Common myeloid progenitor, CD34-positive (primary cell): ENCODE data around the gene SYMPK.

ENCODE experiments used
- CTCF ChIA-PET: fragments of 350-600 bp; sonication (Branson Sonifier 250); formaldehyde crosslinking; loops from one replicate; lab custom pipeline; 2021; ENCODE audit warnings: antibody characterized with exemption; lab: Charles Lee
- POLR2A ChIA-PET: fragments of 350-600 bp; sonication (Branson Sonifier 250); formaldehyde crosslinking; loops from one replicate; lab custom pipeline; 2021; ENCODE audit warnings: antibody characterized with exemption; lab: Charles Lee
- DNase-seq, 3 donors: peaks; one replicate each; pipeline versions ENCODE4 v3.0.0 to v3.0.0-alpha.2; 2013
- H3K27ac ChIP-seq, 2 experiments: 1 replicate in 1 of 2; 2 replicates in 1 of 2; pipeline ENCODE4 v1.7.0; 2013; ENCODE audit warnings: inconsistent platforms in 2 of 2, low read length in 2 of 2, mild to moderate bottlenecking in 2 of 2, low read depth in 1 of 2, moderate library complexity in 1 of 2; ENCODE audit not compliant: severe bottlenecking in 2 of 2, insufficient read depth in 1 of 2, poor library complexity in 1 of 2
- H3K27me3 ChIP-seq, 5 experiments: replicated peaks in 2 of 5; 1 replicate in 3 of 5; 2 replicates in 2 of 5; pipeline versions ENCODE4 v1.6.1 to v1.7.0; 2013; ENCODE audit warnings: low read length in 4 of 5, mild to moderate bottlenecking in 2 of 5, moderate library complexity in 2 of 5, inconsistent platforms in 1 of 5; ENCODE audit not compliant: insufficient read depth in 5 of 5, control insufficient read depth in 4 of 5
- H3K36me3 ChIP-seq, 4 experiments: 1 replicate in 2 of 4; 2 replicates in 2 of 4; pipeline versions ENCODE4 v1.6.1 to v1.7.0; 2013; ENCODE audit warnings: low read length in 3 of 4, control low read depth in 1 of 4, mild to moderate bottlenecking in 1 of 4; ENCODE audit not compliant: control insufficient read depth in 4 of 4, insufficient read depth in 4 of 4
- H3K4me1 ChIP-seq, 4 experiments: 1 replicate in 3 of 4; 2 replicates in 1 of 4; pipeline versions ENCODE4 v1.6.1 to v1.7.1; 2013; ENCODE audit warnings: low read length in 3 of 4, mild to moderate bottlenecking in 3 of 4, control low read depth in 1 of 4, inconsistent platforms in 1 of 4, moderate library complexity in 1 of 4; ENCODE audit not compliant: control insufficient read depth in 4 of 4, insufficient read depth in 4 of 4; ENCODE audit errors: control extremely low read depth in 1 of 4
- H3K4me3 ChIP-seq, 7 experiments: 1 replicate in 4 of 7; 2 replicates in 3 of 7; pipeline versions ENCODE4 v1.5.1 to v1.7.0; 2013; ENCODE audit warnings: mild to moderate bottlenecking in 7 of 7, low read length in 6 of 7, moderate library complexity in 6 of 7, inconsistent platforms in 2 of 7, low read depth in 2 of 7, control low read depth in 1 of 7; ENCODE audit not compliant: insufficient read depth in 4 of 7, control insufficient read depth in 1 of 7; ENCODE audit errors: extremely low read depth in 1 of 7
- H3K9me3 ChIP-seq, 5 experiments: 1 replicate in 4 of 5; 2 replicates in 1 of 5; pipeline versions ENCODE4 v1.6.1 to v1.7.1; 2013; ENCODE audit warnings: low read length in 4 of 5, mild to moderate bottlenecking in 2 of 5, inconsistent platforms in 1 of 5, low read depth in 1 of 5, moderate library complexity in 1 of 5; ENCODE audit not compliant: control insufficient read depth in 4 of 5, insufficient read depth in 2 of 5; ENCODE audit errors: control extremely low read depth in 1 of 5
- WGBS: methylation state at CpG from one replicate; pipeline ENCODE4 v1.1.5; 2013; ENCODE audit not compliant: insufficient coverage; 5-methylcytosine and 5-hydroxymethylcytosine counted together

The SYMPK gene

DNA sequence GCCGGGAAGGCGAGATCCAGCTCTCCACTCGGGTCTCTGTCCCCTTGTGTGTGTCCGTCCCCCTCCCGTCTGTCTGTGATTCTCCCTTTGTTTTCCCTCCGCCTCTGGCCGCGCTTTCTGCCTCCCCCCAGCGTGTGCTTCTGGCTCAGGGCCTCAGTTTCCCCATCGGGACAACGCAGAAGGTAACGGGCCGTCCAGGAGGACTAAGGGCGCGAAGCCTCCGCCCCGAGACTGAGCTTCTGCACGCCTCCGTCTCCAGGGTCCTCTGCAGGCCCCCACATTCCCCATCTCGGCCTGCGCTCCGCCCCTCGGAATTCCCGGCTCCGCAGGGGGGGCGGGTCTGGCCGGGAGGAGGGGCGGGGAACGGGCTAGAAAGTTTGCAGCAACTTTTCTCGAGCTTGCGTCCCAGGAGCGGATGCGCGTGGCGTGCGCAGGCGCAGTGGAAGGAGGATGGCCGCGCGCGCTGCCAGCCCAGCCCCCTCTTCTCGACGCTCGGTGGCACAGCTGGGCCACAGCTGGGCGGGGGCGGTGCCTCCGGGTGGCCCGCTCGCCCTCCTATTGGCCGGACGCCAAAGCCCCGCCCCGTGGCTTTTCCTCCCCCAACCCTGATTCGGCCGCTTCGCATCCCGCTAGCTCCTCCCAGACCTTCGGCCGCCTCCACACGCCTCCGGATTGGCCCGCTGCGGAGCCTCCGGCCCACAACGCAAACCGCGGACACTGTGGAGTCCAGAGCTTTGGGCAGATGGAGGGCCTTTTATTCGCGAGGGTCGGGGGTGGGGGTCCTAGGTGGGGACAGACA, 93.8 kb downstream of the SYMPK start, which contains the start of gene SIX5:
SIX5 (minus strand) TSS at position 269 of the 799 bp plus-strand sequence. CDS start 408 bp downstream, outside the sequence.
- H3K9me3 ChIP-seq = no peaks in the 10 kb centered on the region
- CTCF ChIA-PET = interaction anchor here (0.6 to 10.6 kb wide), 17 partner anchors 9 to 586 kb away, joined by 3 to 138 read pairs (median 4); partner anchors contain the start of genes DMWD, IRF2BP1 and RSPH6A
- peak; percentile 90 to 95 (median 93) for DNase-seq
- POLR2A ChIA-PET = interaction anchor here (0.6 to 2.4 kb wide), 8 partner anchors 12 to 100 kb away, joined by 3 to 13 read pairs (median 4); partner anchors contain the start of genes FBXO46, FOXA3 and QPCTL
- H3K27me3 ChIP-seq = peaks cover 0 to 66% (median 23%) of the 10 kb centered on the region in 5 experiments
- peak within 1 kb of the TSS in 1 of 2 experiments; percentile 68 for H3K27ac ChIP-seq
- H3K4me3 ChIP-seq = peak within 1 kb of the TSS; percentile 28 to 85 (median 58)
- H3K4me1 ChIP-seq = peaks cover 0 to 39% (median 33%) of the 10 kb centered on the region in 4 experiments
- WGBS = under 1% methylated on average over 58 of the region's 70 CpGs
- H3K36me3 ChIP-seq = no peaks in the 10 kb centered on the region

DNA sequence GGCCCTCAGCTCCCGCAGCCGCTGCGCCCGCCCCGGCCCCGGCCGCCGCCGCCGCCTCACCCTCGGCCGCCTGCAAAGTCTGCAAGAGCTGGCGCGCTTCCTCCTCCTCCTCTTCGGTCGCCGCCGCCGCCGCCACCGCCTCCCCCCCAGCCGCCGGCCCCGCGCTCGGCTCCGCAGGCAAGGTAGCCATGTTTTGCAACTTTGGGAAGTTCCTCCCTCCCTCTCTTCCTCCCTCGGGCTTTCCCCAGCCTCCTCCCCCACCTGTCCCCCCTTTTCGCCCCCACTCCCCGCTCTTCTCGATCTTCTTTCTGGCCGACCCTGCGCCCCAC, 94.3 kb downstream of the SYMPK start:
- peak overlapping the region; percentile 28 to 85 (median 58) for H3K4me3 ChIP-seq
- H3K36me3 ChIP-seq = no peaks in the 10 kb centered on the region
- ChIA-PET POLR2A (interaction anchor here (1.2 to 2.4 kb wide), 3 partner anchors 13 to 51 kb away, joined by 3 to 13 read pairs (median 4); no protein-coding TSS in a partner anchor), CTCF (interaction anchor here (0.8 to 10.6 kb wide), 10 partner anchors 8 to 117 kb away, joined by 3 to 138 read pairs (median 4); partner anchors contain the start of genes DMWD, IRF2BP1 and RSPH6A)
- H3K27ac ChIP-seq = peak overlapping the region in 1 of 2 experiments; percentile 68
- H3K4me1 ChIP-seq = peaks cover 0 to 39% (median 33%) of the 10 kb centered on the region in 4 experiments
- DNase-seq = peak in 1 of 3 donors; percentile 34
- no peaks in the 10 kb centered on the region for H3K9me3 ChIP-seq
- WGBS = under 1% methylated on average over 27 of the region's 33 CpGs
- H3K27me3 ChIP-seq = peaks cover 0 to 72% (median 25%) of the 10 kb centered on the region in 5 experiments

DNA sequence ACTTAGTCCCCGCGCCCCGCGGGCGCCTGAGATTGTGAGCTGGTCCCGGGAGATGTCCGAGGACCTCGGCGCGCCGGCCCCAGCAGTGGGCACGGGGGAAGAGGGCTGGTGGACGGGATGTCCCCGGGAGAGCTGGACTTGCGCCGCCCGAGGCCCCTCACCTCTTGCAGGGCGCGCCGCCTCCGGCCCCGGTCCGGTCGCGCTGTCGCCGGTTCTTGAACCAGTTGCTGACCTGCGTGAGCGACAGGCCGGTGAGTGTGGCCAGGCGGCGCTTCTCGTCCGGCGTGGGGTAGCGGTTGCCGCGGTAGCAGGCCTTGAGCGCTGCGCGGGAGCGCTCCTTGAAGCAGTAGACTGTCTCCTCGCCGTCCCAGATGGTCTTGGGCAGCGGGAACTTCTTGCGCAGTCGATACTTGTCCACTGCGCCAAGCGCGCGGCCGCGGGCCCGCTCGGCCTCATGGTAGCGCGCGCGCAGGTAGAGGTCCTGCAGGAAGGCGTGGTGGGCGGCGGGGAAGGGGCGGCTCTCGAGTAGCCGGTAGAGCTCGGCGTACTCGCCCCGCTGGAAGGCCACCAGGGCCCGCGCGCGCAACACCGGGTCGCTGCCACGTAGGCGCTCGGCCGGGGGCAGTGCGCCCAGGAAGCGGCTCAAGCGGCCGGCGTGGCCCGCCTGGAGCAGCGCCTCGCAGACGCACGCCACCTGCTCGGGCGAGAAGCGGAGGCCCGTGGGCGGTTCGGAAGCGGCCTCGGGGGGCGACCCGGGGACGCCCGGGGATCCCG, 94.9 kb downstream of the SYMPK start:
- 3% methylated on average over 57 of the region's 102 CpGs for WGBS
- ChIA-PET POLR2A (interaction anchor here (1.2 to 1.8 kb wide), 2 partner anchors 13 to 51 kb away, joined by 3 to 4 read pairs; no protein-coding TSS in a partner anchor), CTCF (interaction anchor here (0.6 to 10.6 kb wide), 5 partner anchors 26 to 57 kb away, joined by 3 to 138 read pairs (median 3); partner anchors contain the start of gene DMWD)
- H3K4me1 ChIP-seq = peaks cover 0 to 39% (median 33%) of the 10 kb centered on the region in 4 experiments
- peaks cover 0 to 76% (median 22%) of the 10 kb centered on the region in 5 experiments for H3K27me3 ChIP-seq
- peak in 2 of 3 donors; percentile 24 to 36 for DNase-seq
- no peaks in the 10 kb centered on the region for H3K36me3 ChIP-seq
- H3K27ac ChIP-seq = peak overlapping the region in 1 of 2 experiments; percentile 54
- H3K4me3 ChIP-seq = peak overlapping the region; percentile 15 to 85 (median 58)
- H3K9me3 ChIP-seq = no peaks in the 10 kb centered on the region

DNA sequence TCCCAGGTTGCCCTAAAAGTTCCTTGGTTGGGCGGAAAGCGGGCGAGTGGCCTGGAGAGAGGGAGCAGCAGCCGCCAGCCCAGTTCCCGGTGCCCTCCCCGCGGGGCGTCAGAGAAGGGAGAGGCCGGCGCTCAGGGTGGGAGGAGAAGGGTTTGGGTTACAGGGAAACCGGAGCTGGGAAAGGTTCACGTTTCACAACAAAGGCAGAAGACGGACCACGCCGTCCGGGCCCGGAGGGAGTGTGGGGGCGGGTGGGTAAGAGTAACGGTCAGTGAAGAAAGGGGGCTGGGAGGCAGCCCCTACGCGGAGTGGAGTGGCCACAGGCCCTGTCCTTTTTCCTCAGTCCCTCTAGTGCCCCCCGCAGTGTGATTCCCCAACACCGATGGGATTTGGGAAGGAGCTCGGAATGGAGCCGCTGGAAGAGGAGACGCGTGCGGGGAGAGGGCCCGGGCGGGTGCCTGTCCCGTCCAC, 95.5 kb downstream of the SYMPK start:
- ChIA-PET CTCF (interaction anchor here (0.6 to 10.6 kb wide), 3 partner anchors 26 to 58 kb away, joined by 3 to 138 read pairs (median 3); partner anchors contain the start of gene DMWD), POLR2A (interaction anchor here (1.8 kb wide), 1 partner anchor 50 kb away, joined by 4 read pairs; no protein-coding TSS in a partner anchor)
- H3K4me3 ChIP-seq = peak overlapping the region in 3 of 7 experiments; percentile 74 to 85 (median 79)
- H3K27ac ChIP-seq = peak overlapping the region in 1 of 2 experiments; percentile 54
- H3K4me1 ChIP-seq = peaks cover 0 to 39% (median 33%) of the 10 kb centered on the region in 4 experiments
- no peaks in the 10 kb centered on the region for H3K36me3 ChIP-seq
- peaks cover 0 to 75% (median 21%) of the 10 kb centered on the region in 5 experiments for H3K27me3 ChIP-seq
- no peaks in the 10 kb centered on the region for H3K9me3 ChIP-seq
- no peak for DNase-seq
- 61% methylated on average over 22 of the region's 31 CpGs for WGBS

DNA sequence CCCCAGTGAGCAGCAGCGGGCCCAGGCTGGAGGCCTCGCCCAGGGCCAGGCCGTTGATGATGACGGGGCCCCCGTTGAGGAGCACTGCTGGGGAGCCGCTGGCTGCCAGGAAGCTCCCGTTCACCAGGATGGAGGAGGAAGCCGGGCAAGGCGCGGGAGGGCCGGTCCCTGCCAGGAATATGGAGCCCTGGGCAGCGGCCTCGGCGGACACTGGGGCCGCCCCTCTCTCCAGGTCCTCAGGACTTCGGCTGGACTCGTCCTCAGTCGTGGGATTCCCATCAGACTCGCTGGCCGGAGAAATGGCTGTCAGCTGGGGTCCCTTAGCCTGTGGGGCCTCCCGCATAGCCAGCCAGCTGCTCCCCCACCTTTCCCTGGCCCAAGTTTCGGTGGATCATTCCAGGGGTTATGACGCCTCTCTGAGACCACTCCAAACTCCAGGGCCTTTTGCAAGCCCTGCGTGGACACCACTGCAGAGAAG, 96.0 kb downstream of the SYMPK start:
- no peak overlapping the region for H3K4me3 ChIP-seq
- peak overlapping the region in 1 of 2 experiments; percentile 34 for H3K27ac ChIP-seq
- WGBS = 96% methylated on average over 21 of the region's 24 CpGs
- CTCF ChIA-PET = interaction anchor here (0.6 to 10.6 kb wide), 2 partner anchors 27 to 58 kb away, joined by 3 to 138 read pairs; partner anchors contain the start of gene DMWD
- POLR2A ChIA-PET = no interaction called here
- DNase-seq = no peak
- H3K27me3 ChIP-seq = peaks cover 0 to 70% (median 16%) of the 10 kb centered on the region in 5 experiments
- H3K36me3 ChIP-seq = no peaks in the 10 kb centered on the region
- H3K9me3 ChIP-seq = no peaks in the 10 kb centered on the region
- H3K4me1 ChIP-seq = peaks cover 0 to 39% (median 31%) of the 10 kb centered on the region in 4 experiments

DNA sequence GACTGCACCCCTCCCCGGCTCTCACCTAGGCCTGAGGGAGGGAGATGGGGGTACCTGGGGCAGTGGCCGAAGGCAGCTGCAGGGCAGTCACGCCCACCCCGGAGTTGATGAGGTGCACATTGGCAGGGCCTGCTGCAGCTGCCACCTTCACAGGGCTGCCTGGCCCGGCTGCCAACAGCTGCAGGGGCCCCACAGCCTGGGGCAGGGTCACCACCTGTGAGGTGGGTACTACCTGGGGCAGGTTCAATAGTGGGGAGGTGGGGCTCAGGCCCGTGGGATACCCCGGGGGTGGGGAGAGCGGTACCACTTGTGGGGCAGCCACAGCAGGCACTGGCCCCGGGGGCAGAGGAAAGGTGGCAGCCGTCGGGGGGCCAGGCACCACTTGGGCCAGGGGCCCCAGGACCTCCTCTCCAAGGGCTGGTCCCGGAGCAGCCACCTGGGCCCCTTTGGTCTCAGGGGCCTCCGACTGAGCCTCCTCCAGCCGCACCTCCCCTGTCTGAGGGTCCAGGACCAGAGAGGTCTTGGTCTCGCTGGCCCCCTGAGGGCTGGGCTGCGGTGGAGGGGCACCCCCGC, 96.6 kb downstream of the SYMPK start:
- no peaks in the 10 kb centered on the region for H3K36me3 ChIP-seq
- no peak overlapping the region for H3K27ac ChIP-seq
- ChIA-PET CTCF (interaction anchor here (10.6 kb wide), 1 partner anchor 27 kb away, joined by 138 read pairs; the partner anchor contains the start of gene DMWD), POLR2A (no interaction called here)
- no peak for DNase-seq
- H3K27me3 ChIP-seq = peaks cover 0 to 64% (median 16%) of the 10 kb centered on the region in 5 experiments
- no peaks in the 10 kb centered on the region for H3K9me3 ChIP-seq
- 96% methylated on average over 16 of the region's 17 CpGs for WGBS
- no peak overlapping the region for H3K4me3 ChIP-seq
- H3K4me1 ChIP-seq = peaks cover 0 to 39% (median 31%) of the 10 kb centered on the region in 4 experiments
